Caco-2 (cell line): Measurements from ENCODE around the gene KRT79. TPM values are rescaled to one million over a fixed set of nuclear protein-coding genes. Genes with fewer than 3 reads are reported as not detected.

Source experiments
- BruUV-seq: library from RNA; stranded (reverse); fragments of 400-500 nt; replicated peaks from 2 replicates; lab custom pipeline; 2021; lab: Mats Ljungman, UMichigan
- CTCF ChIA-PET: fragments of 300-600 bp; sonication (Branson Sonifier 250); formaldehyde crosslinking; loops from one replicate; lab custom pipeline; 2022; ENCODE audit warnings: antibody characterized with exemption; lab: Charles Lee
- POLR2A ChIA-PET: fragments of 300-600 bp; sonication (Branson Sonifier 250); formaldehyde crosslinking; loops from one replicate; lab custom pipeline; 2022; ENCODE audit warnings: antibody characterized with exemption; lab: Charles Lee
- DNase-seq, 2 experiments: peaks; one replicate each; pipeline versions ENCODE4 v3.0.0 to v3.0.0-alpha.2; 2020 to 2022
- H3K27me3 ChIP-seq: replicated peaks from 2 replicates; pipeline ENCODE4 v1.6.0; 2011; ENCODE audit warnings: low read length; ENCODE audit not compliant: control insufficient read depth, insufficient read depth
- H3K36me3 ChIP-seq: 2 replicates; pipeline ENCODE4 v1.5.1; 2011; ENCODE audit warnings: low read length; ENCODE audit not compliant: control insufficient read depth, insufficient read depth
- H3K4me1 ChIP-seq: fragments of 250-450 bp; sonication (Bioruptor Pico); 2 replicates; pipeline ENCODE4 v1.5.1; 2020; ENCODE audit warnings: mild to moderate bottlenecking
- H3K4me3 ChIP-seq: 2 replicates; pipeline ENCODE4 v1.5.1; 2011; ENCODE audit warnings: low read depth, mild to moderate bottlenecking, control low read depth, low read length
- H3K9me3 ChIP-seq: fragments of 250-450 bp; sonication (Bioruptor Pico); 2 replicates; pipeline ENCODE4 v1.5.1; 2020; ENCODE audit warnings: mild to moderate bottlenecking, moderate library complexity
- H3K27ac Mint-ChIP-seq: one replicate; pipeline ENCODE4 v1.8.0; 2022; ENCODE audit warnings: mixed read lengths; ENCODE audit not compliant: unreplicated experiment
- H3K27me3 Mint-ChIP-seq: one replicate; pipeline ENCODE4 v1.8.0; 2022; ENCODE audit warnings: mixed read lengths; ENCODE audit not compliant: insufficient read depth, unreplicated experiment
- H3K36me3 Mint-ChIP-seq: one replicate; pipeline ENCODE4 v1.8.0; 2022; ENCODE audit warnings: mild to moderate bottlenecking, mixed read lengths; ENCODE audit not compliant: insufficient read depth, unreplicated experiment
- H3K4me1 Mint-ChIP-seq: one replicate; pipeline ENCODE4 v1.8.0; 2022; ENCODE audit warnings: low read depth, mixed read lengths; ENCODE audit not compliant: unreplicated experiment
- H3K4me3 Mint-ChIP-seq: one replicate; pipeline ENCODE4 v1.8.0; 2022; ENCODE audit warnings: mild to moderate bottlenecking, moderate library complexity, mixed read lengths; ENCODE audit not compliant: unreplicated experiment
- H3K9me3 Mint-ChIP-seq: one replicate; pipeline ENCODE4 v1.8.0; 2022; ENCODE audit warnings: mixed read lengths; ENCODE audit not compliant: unreplicated experiment
- CTCF ChIP-seq, 2 experiments: fragments of 200-600 bp in 1 of 2; IDR thresholded peaks; 1 replicate in 1 of 2; 2 replicates in 1 of 2; pipeline versions ENCODE4 v1.5.1 to v1.8.0; 2011 to 2022; ENCODE audit warnings: antibody characterized with exemption in 1 of 2, control low read depth in 1 of 2, inconsistent platforms in 1 of 2, low read depth in 1 of 2, low read length in 1 of 2, mild to moderate bottlenecking in 1 of 2, moderate library complexity in 1 of 2; ENCODE audit not compliant: insufficient read depth in 1 of 2, severe bottlenecking in 1 of 2, unreplicated experiment in 1 of 2
- intact Hi-C: fragments of 100-400 bp; cut with micrococcal nuclease; formaldehyde crosslinking; loops from one replicate; pipeline ENCODE4 v1.10.0; 2022; ENCODE audit not compliant: unreplicated experiment
- total RNA-seq: library from RNA; stranded (reverse); gene quantifications from 2 replicates; pipeline ENCODE4 v1.2.3, GENCODE V29; 2022

KRT79 gene
- total RNA-seq, 1 experiment from 2014 or later = not detected

GRCh38 chr12:52809166-52809565, 24.9 kb downstream of the KRT79 start:
- Mint-ChIP-seq H3K4me1 (peaks cover 2% of the 10 kb centered on the region), H3K9me3 (no peaks in the 10 kb centered on the region), H3K36me3 (no peaks in the 10 kb centered on the region), H3K27ac (no peak overlapping the region), H3K27me3 (no peaks in the 10 kb centered on the region), H3K4me3 (no peak overlapping the region)
- Histone ChIP-seq H3K9me3 (no peaks in the 10 kb centered on the region), H3K4me3 (no peak overlapping the region), H3K36me3 (no peaks in the 10 kb centered on the region), H3K4me1 (peaks cover 8% of the 10 kb centered on the region), H3K27me3 (no peaks in the 10 kb centered on the region)
- BruUV-seq = no TSS peak
- DNase-seq = no peak
- intact Hi-C loops = no loop called here
- POLR2A ChIA-PET = no interaction called here
- TF ChIP-seq CTCF (IDR thresholded peaks at IDR 0.05; ENCODE audit: insufficient read depth in 1 of 2, low read depth in 1 of 2, low read length in 1 of 2, severe bottlenecking in 1 of 2, unreplicated experiment in 1 of 2) = no peak
- CTCF ChIA-PET = interaction anchor here (0.6 kb wide), 2 partner anchors 71 to 222 kb away, joined by 3 to 6 read pairs; no protein-coding TSS in a partner anchor

GRCh38 chr12:52808573-52809160, 25.4 kb downstream of the KRT79 start:
- no peaks in the 10 kb centered on the region for H3K4me1 Mint-ChIP-seq
- no peak overlapping the region for H3K27ac Mint-ChIP-seq
- Histone ChIP-seq H3K9me3 (no peaks in the 10 kb centered on the region), H3K4me1 (peaks cover 3% of the 10 kb centered on the region; the same call in 1 of the 2 replicates), H3K27me3 (no peaks in the 10 kb centered on the region), H3K36me3 (no peaks in the 10 kb centered on the region), H3K4me3 (no peak overlapping the region)
- intact Hi-C loops = no loop called here
- no peak for TF ChIP-seq CTCF (IDR thresholded peaks at IDR 0.05; ENCODE audit: insufficient read depth in 1 of 2, low read depth in 1 of 2, low read length in 1 of 2, severe bottlenecking in 1 of 2, unreplicated experiment in 1 of 2)
- BruUV-seq = no TSS peak
- no peaks in the 10 kb centered on the region for H3K27me3 Mint-ChIP-seq
- no peak for DNase-seq
- no peaks in the 10 kb centered on the region for H3K9me3 Mint-ChIP-seq
- CTCF ChIA-PET = interaction anchor here (1.2 kb wide), 1 partner anchor 57 kb away, joined by 3 read pairs; no protein-coding TSS in a partner anchor
- POLR2A ChIA-PET = no interaction called here
- H3K36me3 Mint-ChIP-seq = no peaks in the 10 kb centered on the region
- no peak overlapping the region for H3K4me3 Mint-ChIP-seq

- intact Hi-C loops = no loop called here
- Mint-ChIP-seq H3K27ac (no peak overlapping the region), H3K4me3 (no peak overlapping the region), H3K4me1 (no peaks in the 10 kb centered on the region), H3K36me3 (no peaks in the 10 kb centered on the region), H3K27me3 (no peaks in the 10 kb centered on the region), H3K9me3 (peaks cover 8% of the 10 kb centered on the region)
- no TSS peak for BruUV-seq
- H3K36me3 ChIP-seq = no peaks in the 10 kb centered on the region
- no peaks in the 10 kb centered on the region for H3K9me3 ChIP-seq
- CTCF ChIA-PET = interaction anchor here (1.2 kb wide), 1 partner anchor 58 kb away, joined by 3 read pairs; no protein-coding TSS in a partner anchor
- DNase-seq = no peak
- no peaks in the 10 kb centered on the region for H3K27me3 ChIP-seq
- POLR2A ChIA-PET = no interaction called here
- no peaks in the 10 kb centered on the region for H3K4me1 ChIP-seq
- H3K4me3 ChIP-seq = no peak overlapping the region
- TF ChIP-seq CTCF (IDR thresholded peaks at IDR 0.05; ENCODE audit: insufficient read depth in 1 of 2, low read depth in 1 of 2, low read length in 1 of 2, severe bottlenecking in 1 of 2, unreplicated experiment in 1 of 2) = no peak
These were observed 26.3 kb downstream of the KRT79 start for GRCh38 chr12:52807544-52808470.
